C4-2B (cell line): Measurements from ENCODE around the gene PLA2G4A.

Source experiments
- H3K27ac ChIP-seq: fragments of 450-650 bp; 2 replicates; pipeline ENCODE4 v1.5.1; 2017
- ZFX ChIP-seq: fragments of 450-650 bp; IDR thresholded peaks from 2 replicates; pipeline ENCODE4 v1.6.1; 2017
- TF ChIP-seq, protein P1 (sequence below): fragments of 450-650 bp; conservative IDR thresholded peaks from 2 replicates; pipeline ENCODE4 v1.5.1; 2017; ENCODE audit warnings: mild to moderate bottlenecking

The PLA2G4A gene

GRCh38 chr1:186958520-186958919, 129.8 kb downstream of the PLA2G4A start:
- TF ChIP-seq, protein P1, sequence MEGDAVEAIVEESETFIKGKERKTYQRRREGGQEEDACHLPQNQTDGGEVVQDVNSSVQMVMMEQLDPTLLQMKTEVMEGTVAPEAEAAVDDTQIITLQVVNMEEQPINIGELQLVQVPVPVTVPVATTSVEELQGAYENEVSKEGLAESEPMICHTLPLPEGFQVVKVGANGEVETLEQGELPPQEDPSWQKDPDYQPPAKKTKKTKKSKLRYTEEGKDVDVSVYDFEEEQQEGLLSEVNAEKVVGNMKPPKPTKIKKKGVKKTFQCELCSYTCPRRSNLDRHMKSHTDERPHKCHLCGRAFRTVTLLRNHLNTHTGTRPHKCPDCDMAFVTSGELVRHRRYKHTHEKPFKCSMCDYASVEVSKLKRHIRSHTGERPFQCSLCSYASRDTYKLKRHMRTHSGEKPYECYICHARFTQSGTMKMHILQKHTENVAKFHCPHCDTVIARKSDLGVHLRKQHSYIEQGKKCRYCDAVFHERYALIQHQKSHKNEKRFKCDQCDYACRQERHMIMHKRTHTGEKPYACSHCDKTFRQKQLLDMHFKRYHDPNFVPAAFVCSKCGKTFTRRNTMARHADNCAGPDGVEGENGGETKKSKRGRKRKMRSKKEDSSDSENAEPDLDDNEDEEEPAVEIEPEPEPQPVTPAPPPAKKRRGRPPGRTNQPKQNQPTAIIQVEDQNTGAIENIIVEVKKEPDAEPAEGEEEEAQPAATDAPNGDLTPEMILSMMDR: no peak
- no peak for TF ChIP-seq ZFX
- no peak overlapping the region for H3K27ac ChIP-seq

DNA sequence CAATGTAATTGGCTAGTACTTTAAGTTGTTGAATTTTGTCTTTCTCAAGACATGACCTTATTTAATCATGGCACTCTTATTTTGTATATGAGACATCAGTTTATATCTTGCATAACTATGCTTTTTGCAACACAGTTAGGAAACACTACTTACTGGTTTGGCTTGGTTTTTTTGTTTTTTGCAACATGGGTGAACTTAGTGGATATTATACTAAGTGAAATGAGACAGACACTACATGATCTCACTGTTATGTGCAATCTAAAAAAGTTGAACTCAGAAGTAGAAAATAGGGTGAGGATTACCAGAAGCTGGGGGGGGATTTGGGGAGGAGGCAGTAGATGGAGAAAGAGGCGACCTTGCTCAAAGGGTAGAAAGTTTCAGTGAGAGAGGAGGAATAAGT, 132.1 kb downstream of the PLA2G4A start:
- H3K27ac ChIP-seq: no peak overlapping the region
- TF ChIP-seq ZFX: no peak
- TF ChIP-seq, protein P1: no peak

- TF ChIP-seq, protein P1: no peak
- TF ChIP-seq ZFX: no peak
- H3K27ac ChIP-seq: no peak overlapping the region
These were observed 137.1 kb downstream of the PLA2G4A start for GRCh38 chr1:186965847-186966246.

DNA sequence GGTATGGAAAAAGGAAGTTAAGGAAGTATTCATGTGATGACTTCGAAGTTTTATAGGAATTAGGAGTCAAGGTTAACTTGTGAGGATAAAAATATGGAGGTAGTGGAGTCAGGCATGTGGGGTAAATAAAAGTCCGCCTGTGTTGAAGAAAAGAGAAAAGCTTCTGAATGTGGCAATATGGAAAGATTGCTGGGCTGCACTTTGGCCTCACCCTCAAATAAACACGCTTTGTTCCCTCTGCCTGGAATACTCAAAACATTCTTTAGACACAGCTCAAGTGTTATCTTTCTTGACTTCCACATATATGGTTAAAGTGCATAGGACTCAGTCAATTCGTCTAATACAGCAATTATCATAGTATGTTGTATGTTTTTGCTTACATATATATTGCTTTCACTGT, 137.7 kb downstream of the PLA2G4A start:
- no peak overlapping the region for H3K27ac ChIP-seq
- TF ChIP-seq, protein P1: no peak
- no peak for TF ChIP-seq ZFX

- no peak overlapping the region for H3K27ac ChIP-seq
- no peak for TF ChIP-seq ZFX
- TF ChIP-seq, protein P1: no peak
These were observed 139.1 kb downstream of the PLA2G4A start for GRCh38 chr1:186967656-186968394.

DNA sequence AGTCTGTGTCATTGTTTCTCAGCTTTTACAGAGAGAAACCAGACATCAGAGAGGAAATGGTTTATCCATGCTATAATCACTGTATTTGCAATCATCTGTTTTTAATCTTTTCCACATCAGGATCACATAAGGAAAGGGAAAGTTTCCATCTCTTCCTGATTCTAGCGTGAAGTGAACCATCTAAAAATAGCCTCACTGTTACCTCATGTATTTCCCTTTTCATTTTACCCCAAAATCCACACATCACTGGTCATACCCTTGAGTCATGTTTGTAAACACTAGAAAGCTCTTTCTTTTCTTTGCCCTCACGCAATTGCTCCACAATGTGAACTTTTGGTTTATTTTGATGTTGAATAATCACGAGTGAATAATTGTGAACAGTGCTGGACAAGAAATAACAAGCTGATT, 146.0 kb downstream of the PLA2G4A start:
- TF ChIP-seq, protein P1: no peak
- no peak for TF ChIP-seq ZFX
- no peak overlapping the region for H3K27ac ChIP-seq

DNA sequence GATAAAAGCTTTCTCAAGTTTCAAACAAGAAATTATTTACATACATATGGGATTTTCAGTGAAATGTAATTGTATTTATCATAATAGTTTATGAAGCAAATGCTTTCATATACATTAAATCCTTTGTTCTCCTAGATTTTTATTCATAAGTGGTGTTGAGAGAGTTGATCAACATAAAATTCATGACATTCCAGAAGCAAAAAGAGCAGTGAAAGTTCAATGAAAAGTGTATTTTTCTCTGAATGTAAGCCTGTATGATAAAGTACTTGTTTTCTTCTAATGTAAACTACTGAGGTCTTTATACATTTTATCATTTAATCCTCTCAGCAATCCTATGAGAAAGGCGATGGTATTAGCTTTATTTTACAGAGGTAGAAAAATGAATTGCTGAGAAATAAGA, 146.5 kb downstream of the PLA2G4A start:
- H3K27ac ChIP-seq: no peak overlapping the region

More for the DNA sequence above, 146.5 kb downstream of the PLA2G4A start:
- TF ChIP-seq ZFX: no peak
- TF ChIP-seq, protein P1: no peak
